Right lobe of liver (tissue), 4 donors: ENCODE results near the gene ERP27.

ENCODE experiments used
- CTCF ChIP-seq, 4 donors: fragments of 200-600 bp in 3 of 4; fragments of 450-650 bp in 1 of 4; IDR thresholded peaks; one replicate each; pipeline versions ENCODE4 v1.5.1 to v1.8.0; 2016 to 2022; ENCODE audit warnings: antibody characterized with exemption in 4 of 4, mild to moderate bottlenecking in 2 of 4
- POLR2A ChIP-seq: fragments of 450-650 bp; IDR thresholded peaks from one replicate; pipeline ENCODE4 v1.6.1; 2017; ENCODE audit warnings: antibody characterized with exemption, mild to moderate bottlenecking
- donor health status: DM: no; HTN: no; CAD: no.
- donor health status: DM: no; HTN: no; CAD: no.
- donor health status: DM: no; HTN: yes; CAD: no.

DNA sequence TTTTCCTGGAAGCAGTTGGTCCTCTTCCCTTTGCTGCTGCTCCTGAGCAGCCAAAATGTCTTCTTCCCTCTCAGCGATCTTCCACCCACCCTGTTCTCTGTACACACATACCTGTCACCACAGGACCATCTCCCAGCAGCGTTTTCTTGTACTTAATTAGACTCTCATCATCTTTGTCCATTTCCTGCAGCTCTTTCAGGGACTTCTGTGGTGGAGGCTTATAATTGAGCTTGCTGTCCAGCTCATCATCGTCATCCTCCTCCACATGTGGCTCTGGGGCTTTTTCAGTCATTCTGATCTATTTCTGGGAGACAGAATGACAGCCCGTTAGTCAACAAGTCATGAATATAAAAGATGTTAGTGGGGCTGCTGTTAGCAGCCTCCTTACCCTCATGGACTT lies 12.1 kb upstream of the ERP27 start:
- TF ChIP-seq POLR2A = no peak
- no peak for TF ChIP-seq CTCF (IDR thresholded peaks at IDR 0.05)
